GM12801 (cell line): Measurements from ENCODE around the gene KIF9.

ENCODE experiments used
- TF ChIP-seq, protein P1 (sequence below): IDR thresholded peaks from one replicate; pipeline ENCODE4 v1.5.1; 2011; ENCODE audit warnings: control low read depth; ENCODE audit not compliant: insufficient read length; ENCODE audit errors: extremely low read depth

KIF9 gene, protein sequence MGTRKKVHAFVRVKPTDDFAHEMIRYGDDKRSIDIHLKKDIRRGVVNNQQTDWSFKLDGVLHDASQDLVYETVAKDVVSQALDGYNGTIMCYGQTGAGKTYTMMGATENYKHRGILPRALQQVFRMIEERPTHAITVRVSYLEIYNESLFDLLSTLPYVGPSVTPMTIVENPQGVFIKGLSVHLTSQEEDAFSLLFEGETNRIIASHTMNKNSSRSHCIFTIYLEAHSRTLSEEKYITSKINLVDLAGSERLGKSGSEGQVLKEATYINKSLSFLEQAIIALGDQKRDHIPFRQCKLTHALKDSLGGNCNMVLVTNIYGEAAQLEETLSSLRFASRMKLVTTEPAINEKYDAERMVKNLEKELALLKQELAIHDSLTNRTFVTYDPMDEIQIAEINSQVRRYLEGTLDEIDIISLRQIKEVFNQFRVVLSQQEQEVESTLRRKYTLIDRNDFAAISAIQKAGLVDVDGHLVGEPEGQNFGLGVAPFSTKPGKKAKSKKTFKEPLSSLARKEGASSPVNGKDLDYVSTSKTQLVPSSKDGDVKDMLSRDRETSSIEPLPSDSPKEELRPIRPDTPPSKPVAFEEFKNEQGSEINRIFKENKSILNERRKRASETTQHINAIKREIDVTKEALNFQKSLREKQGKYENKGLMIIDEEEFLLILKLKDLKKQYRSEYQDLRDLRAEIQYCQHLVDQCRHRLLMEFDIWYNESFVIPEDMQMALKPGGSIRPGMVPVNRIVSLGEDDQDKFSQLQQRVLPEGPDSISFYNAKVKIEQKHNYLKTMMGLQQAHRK

DNA sequence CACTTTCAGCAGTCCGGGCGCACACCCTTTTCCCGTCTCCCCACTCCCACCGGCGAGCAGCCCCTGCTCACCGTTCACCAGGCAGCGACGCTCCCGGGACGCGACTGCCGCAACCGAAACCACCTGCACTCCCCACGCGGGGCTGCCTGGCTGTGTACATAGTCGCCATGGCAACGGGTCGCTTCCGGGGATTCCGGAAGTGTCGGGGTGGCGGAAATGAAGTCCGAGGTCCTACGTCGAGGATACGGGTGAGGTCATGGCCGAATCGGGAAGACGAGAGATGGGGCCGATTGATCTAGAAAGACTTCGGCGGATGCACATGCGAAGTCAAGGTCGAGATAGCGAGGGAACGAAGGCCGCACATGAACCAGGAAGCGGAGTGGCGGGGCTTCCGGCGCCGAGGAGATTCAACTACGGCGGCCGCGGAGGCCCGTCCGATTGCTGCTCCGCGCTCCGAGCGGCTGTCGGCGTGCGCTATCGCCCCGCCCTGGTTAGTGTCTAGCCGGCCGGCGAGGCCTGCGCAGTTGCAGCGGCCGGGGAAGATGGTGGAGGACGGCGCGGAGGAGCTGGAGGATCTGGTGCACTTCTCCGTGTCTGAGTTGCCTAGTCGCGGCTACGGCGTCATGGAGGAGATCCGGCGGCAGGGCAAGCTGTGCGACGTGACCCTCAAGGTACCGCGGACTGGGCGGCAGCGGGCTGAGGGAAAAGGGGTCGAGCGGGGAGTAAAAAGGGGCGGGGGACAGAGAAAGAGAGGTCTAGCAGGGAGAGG lies at the start of gene KIF9, which contains the start of gene KLHL18:
Gene KIF9 (minus strand): TSS at position 376 of the 769 bp plus-strand sequence. CDS start 5,425 bp downstream, outside the sequence.
Gene KLHL18 (plus strand): TSS at position 521 of the 769 bp plus-strand sequence. CDS start 22 bp downstream, at position 543.
- TF ChIP-seq, protein P1, sequence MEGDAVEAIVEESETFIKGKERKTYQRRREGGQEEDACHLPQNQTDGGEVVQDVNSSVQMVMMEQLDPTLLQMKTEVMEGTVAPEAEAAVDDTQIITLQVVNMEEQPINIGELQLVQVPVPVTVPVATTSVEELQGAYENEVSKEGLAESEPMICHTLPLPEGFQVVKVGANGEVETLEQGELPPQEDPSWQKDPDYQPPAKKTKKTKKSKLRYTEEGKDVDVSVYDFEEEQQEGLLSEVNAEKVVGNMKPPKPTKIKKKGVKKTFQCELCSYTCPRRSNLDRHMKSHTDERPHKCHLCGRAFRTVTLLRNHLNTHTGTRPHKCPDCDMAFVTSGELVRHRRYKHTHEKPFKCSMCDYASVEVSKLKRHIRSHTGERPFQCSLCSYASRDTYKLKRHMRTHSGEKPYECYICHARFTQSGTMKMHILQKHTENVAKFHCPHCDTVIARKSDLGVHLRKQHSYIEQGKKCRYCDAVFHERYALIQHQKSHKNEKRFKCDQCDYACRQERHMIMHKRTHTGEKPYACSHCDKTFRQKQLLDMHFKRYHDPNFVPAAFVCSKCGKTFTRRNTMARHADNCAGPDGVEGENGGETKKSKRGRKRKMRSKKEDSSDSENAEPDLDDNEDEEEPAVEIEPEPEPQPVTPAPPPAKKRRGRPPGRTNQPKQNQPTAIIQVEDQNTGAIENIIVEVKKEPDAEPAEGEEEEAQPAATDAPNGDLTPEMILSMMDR, result no peak

DNA sequence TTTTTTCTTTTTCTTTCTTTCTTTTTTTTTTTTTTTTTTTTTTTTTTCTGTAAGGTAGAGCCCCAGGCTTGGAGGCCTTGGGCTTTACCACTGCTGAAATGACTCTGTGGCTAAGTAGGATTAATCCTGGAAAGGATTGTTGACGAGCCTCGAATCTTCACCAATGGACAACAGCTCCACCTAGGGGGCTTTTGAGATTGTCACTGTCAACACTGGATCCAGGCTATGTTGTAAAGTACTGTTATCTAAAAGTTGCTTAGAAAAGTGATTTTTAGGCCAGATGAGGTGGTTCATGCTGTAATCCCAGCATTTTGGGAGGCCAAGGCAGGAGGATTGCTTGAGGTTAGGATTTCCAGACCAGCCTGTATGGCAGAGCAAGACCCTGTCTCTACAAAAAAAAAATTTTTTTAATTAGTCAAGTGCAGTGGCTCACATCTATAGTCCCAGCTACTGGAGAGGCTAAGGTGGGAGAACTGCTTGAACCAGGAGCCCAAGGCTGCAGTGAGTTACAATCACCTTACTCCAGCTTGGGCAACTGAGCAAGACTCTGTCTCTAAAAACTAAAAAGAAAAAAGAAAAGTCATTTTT lies 41.8 kb upstream of the KIF9 start:
- TF ChIP-seq, protein P1, result no peak

DNA sequence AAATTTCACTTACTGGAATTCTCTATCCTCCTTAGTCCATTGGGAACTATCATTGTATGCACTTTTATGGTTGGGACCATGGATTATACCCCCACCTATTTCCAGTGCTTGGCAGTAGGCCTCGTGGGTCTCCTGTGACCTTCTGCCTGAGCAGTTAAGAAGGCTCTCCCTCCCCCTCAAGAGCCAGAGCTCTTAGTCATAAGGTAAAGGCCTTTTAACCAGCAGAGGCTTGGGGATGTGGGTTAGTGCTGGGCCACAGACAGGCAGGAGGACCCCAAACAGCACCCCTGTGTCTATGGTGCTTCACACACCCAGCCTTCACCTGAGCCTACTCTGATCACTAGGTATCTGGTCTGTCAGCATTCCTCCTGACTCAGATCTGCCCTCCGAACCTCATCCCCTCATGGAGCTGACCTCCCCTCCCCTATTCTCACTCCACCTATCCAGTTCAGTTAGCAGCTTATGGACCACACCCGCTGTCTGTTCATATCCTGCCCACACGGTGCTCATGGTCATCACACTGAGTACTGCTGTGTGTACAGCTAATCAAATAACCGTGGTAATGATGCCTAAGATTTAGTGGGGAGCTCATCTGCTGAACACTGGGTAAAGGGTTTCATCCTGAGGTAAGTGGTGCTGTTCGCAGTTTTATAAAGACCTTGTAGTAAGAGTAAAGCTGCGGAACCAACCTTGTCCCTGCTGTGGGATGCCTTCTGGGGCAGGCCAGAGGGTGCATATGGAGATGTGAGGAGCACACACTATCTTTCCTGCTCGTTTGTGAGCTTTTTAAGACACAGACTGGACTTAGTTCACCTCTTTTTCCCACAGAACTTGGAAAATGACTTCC lies 41.1 kb upstream of the KIF9 start:
- TF ChIP-seq, protein P1, result no peak

DNA sequence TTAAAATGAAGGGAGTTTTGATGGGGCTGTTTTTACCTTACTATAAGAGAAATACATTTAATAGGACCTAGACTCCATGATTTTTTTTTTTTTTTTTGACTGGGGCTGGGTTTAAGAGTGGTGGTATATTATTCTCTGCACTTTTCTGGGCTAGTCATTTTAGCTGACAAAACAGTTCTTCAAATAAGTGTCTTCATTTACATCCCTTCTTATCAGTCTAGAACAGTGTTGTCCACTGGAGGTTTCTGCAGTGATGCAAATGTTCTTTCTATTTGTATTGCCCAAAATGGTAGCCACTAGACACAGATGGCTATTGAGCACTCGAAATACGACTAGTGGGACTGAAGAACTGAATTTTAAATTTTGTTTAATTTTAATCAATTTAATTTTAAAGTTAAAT lies 37.4 kb upstream of the KIF9 start:
- TF ChIP-seq, protein P1, result no peak

DNA sequence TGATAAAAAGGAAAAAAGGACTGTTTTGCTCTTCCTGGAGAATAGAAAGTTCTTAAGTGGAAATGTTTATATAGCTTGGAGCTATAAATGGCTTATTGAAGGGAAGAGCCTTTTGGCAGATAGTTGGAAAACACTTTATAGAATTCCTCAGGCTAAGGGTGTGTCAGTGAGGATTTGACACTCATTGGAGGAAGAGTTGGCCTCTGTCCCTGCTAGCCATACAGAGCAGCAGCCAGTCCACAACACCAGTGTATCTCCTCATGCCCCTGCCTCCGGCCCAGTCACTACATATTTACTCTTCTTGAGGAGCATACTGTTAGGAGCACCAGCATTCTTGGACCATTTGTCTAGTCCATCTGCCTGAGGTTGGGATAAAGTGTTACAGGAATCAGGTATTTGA lies 36.3 kb upstream of the KIF9 start:
- TF ChIP-seq, protein P1, result no peak

DNA sequence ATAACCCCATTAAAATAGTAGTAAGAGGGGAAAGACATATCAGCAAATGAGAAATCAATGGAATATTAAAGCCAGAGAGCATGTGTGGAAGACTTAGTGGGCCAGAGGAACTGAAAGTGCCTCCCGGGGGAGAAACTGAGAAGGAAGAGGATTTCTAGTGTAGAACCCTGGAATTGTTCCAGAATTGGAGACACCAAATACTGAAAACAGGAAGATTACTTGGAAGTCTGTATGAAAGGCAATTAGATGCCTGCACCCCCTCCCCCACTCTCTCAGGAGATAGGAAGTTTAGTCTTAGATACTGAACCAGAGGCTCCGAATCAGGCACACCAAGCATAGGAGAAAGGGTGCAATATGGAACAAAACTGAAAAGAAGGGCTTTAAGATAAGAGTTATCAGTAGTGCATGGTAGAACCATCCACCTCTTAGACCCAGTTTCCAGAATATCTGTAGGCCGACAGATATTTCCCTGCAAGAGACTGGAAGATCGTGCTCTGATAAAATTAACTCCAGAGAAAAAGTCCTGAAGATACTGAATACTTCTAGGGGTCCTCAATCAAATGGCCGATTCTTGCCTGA lies 32.6 kb upstream of the KIF9 start:
- TF ChIP-seq, protein P1, result no peak
